ENCODE results near the gene H2AZ2.
"Not testable (repeated sequence)": the region's sequence is repeated elsewhere in the genome, so short reads cannot be mapped to it uniquely, and the experiment has no call there.

Gene H2AZ2

GRCh38 chr7:44884621-44885393, 36.9 kb upstream of the H2AZ2 start:
- peak overlapping the region; percentile 77 to 85 for H3K9ac ChIP-seq (ENCODE audit: low read depth in 1 of 2, low read length in 2 of 2)
- peak overlapping the region; percentile 91 for H3K27ac ChIP-seq (ENCODE audit: low read depth, low read length)
- H3K36me3 ChIP-seq (ENCODE audit: control insufficient read depth in 1 of 2, insufficient read depth in 2 of 2, low read length in 2 of 2), result no peaks in the 10 kb centered on the region
- H3K4me1 ChIP-seq (ENCODE audit: control insufficient read depth in 1 of 2, insufficient read depth in 2 of 2, low read length in 2 of 2), result peaks cover 43 to 52% of the 10 kb centered on the region in 2 donors
- H3K9me3 ChIP-seq (ENCODE audit: control insufficient read depth in 1 of 2, low read length in 2 of 2), result no peaks in the 10 kb centered on the region
- H3K4me3 ChIP-seq (ENCODE audit: low read depth in 1 of 2, low read length in 2 of 2), result peak overlapping the region; percentile 79 to 89
- no peaks in the 10 kb centered on the region for H3K27me3 ChIP-seq (ENCODE audit: control insufficient read depth in 1 of 2, insufficient read depth in 2 of 2, low read length in 2 of 2)

- peak overlapping the region; percentile 79 to 89 for H3K4me3 ChIP-seq (ENCODE audit: low read depth in 1 of 2, low read length in 2 of 2)
- H3K4me1 ChIP-seq (ENCODE audit: control insufficient read depth in 1 of 2, insufficient read depth in 2 of 2, low read length in 2 of 2), result peaks cover 43 to 57% of the 10 kb centered on the region in 2 donors
- H3K27me3 ChIP-seq (ENCODE audit: control insufficient read depth in 1 of 2, insufficient read depth in 2 of 2, low read length in 2 of 2), result no peaks in the 10 kb centered on the region
- H3K36me3 ChIP-seq (ENCODE audit: control insufficient read depth in 1 of 2, insufficient read depth in 2 of 2, low read length in 2 of 2), result no peaks in the 10 kb centered on the region
- peak overlapping the region; percentile 91 for H3K27ac ChIP-seq (ENCODE audit: low read depth, low read length)
- peak overlapping the region; percentile 77 to 85 for H3K9ac ChIP-seq (ENCODE audit: low read depth in 1 of 2, low read length in 2 of 2)
- no peaks in the 10 kb centered on the region for H3K9me3 ChIP-seq (ENCODE audit: control insufficient read depth in 1 of 2, low read length in 2 of 2)
Measured at GRCh38 chr7:44883961-44884620, 36.2 kb upstream of the H2AZ2 start.

GRCh38 chr7:44882899-44883298, 35.0 kb upstream of the H2AZ2 start:
- Histone ChIP-seq H3K9ac (ENCODE audit: low read depth in 1 of 2, low read length in 2 of 2) (no peak overlapping the region), H3K27ac (ENCODE audit: low read depth, low read length) (no peak overlapping the region), H3K36me3 (ENCODE audit: control insufficient read depth in 1 of 2, insufficient read depth in 2 of 2, low read length in 2 of 2) (no peaks in the 10 kb centered on the region), H3K4me1 (ENCODE audit: control insufficient read depth in 1 of 2, insufficient read depth in 2 of 2, low read length in 2 of 2) (peaks cover 43 to 57% of the 10 kb centered on the region in 2 donors), H3K4me3 (ENCODE audit: low read depth in 1 of 2, low read length in 2 of 2) (peak overlapping the region; percentile 22 to 79), H3K9me3 (ENCODE audit: control insufficient read depth in 1 of 2, low read length in 2 of 2) (no peaks in the 10 kb centered on the region), H3K27me3 (ENCODE audit: control insufficient read depth in 1 of 2, insufficient read depth in 2 of 2, low read length in 2 of 2) (no peaks in the 10 kb centered on the region)

GRCh38 chr7:44881610-44882009, 33.7 kb upstream of the H2AZ2 start:
- peaks cover 43 to 57% of the 10 kb centered on the region in 2 donors for H3K4me1 ChIP-seq (ENCODE audit: control insufficient read depth in 1 of 2, insufficient read depth in 2 of 2, low read length in 2 of 2)
- peak overlapping the region in 1 of 2 donors; percentile 22 for H3K9ac ChIP-seq (ENCODE audit: low read depth in 1 of 2, low read length in 2 of 2)
- no peaks in the 10 kb centered on the region for H3K27me3 ChIP-seq (ENCODE audit: control insufficient read depth in 1 of 2, insufficient read depth in 2 of 2, low read length in 2 of 2)
- H3K27ac ChIP-seq (ENCODE audit: low read depth, low read length), result no peak overlapping the region
- peak overlapping the region; percentile 17 to 26 for H3K4me3 ChIP-seq (ENCODE audit: low read depth in 1 of 2, low read length in 2 of 2)
- no peaks in the 10 kb centered on the region for H3K9me3 ChIP-seq (ENCODE audit: control insufficient read depth in 1 of 2, low read length in 2 of 2)
- no peaks in the 10 kb centered on the region for H3K36me3 ChIP-seq (ENCODE audit: control insufficient read depth in 1 of 2, insufficient read depth in 2 of 2, low read length in 2 of 2)

- peaks cover 40 to 54% of the 10 kb centered on the region in 2 donors for H3K4me1 ChIP-seq (ENCODE audit: control insufficient read depth in 1 of 2, insufficient read depth in 2 of 2, low read length in 2 of 2)
- no peak overlapping the region for H3K9ac ChIP-seq (ENCODE audit: low read depth in 1 of 2, low read length in 2 of 2)
- H3K9me3 ChIP-seq (ENCODE audit: control insufficient read depth in 1 of 2, low read length in 2 of 2), result no peaks in the 10 kb centered on the region
- H3K27me3 ChIP-seq (ENCODE audit: control insufficient read depth in 1 of 2, insufficient read depth in 2 of 2, low read length in 2 of 2), result no peaks in the 10 kb centered on the region
- no peaks in the 10 kb centered on the region for H3K36me3 ChIP-seq (ENCODE audit: control insufficient read depth in 1 of 2, insufficient read depth in 2 of 2, low read length in 2 of 2)
- peak overlapping the region in 1 of 2 donors; percentile 23 for H3K4me3 ChIP-seq (ENCODE audit: low read depth in 1 of 2, low read length in 2 of 2)
- no peak overlapping the region for H3K27ac ChIP-seq (ENCODE audit: low read depth, low read length)
Measured at GRCh38 chr7:44881066-44881600, 33.2 kb upstream of the H2AZ2 start.

- Histone ChIP-seq H3K27ac (ENCODE audit: low read depth, low read length) (no peak overlapping the region), H3K9me3 (ENCODE audit: control insufficient read depth in 1 of 2, low read length in 2 of 2) (no peaks in the 10 kb centered on the region), H3K36me3 (ENCODE audit: control insufficient read depth in 1 of 2, insufficient read depth in 2 of 2, low read length in 2 of 2) (no peaks in the 10 kb centered on the region), H3K9ac (ENCODE audit: low read depth in 1 of 2, low read length in 2 of 2) (no peak overlapping the region), H3K4me3 (ENCODE audit: low read depth in 1 of 2, low read length in 2 of 2) (peak overlapping the region in 1 of 2 donors; percentile 23), H3K27me3 (ENCODE audit: control insufficient read depth in 1 of 2, insufficient read depth in 2 of 2, low read length in 2 of 2) (no peaks in the 10 kb centered on the region), H3K4me1 (ENCODE audit: control insufficient read depth in 1 of 2, insufficient read depth in 2 of 2, low read length in 2 of 2) (peaks cover 35 to 51% of the 10 kb centered on the region in 2 donors)
Measured at GRCh38 chr7:44880317-44881018, 32.6 kb upstream of the H2AZ2 start.

GRCh38 chr7:44876393-44876792, 28.5 kb upstream of the H2AZ2 start:
- peaks cover 9 to 20% of the 10 kb centered on the region in 2 donors for H3K4me1 ChIP-seq (ENCODE audit: control insufficient read depth in 1 of 2, insufficient read depth in 2 of 2, low read length in 2 of 2)
- H3K9ac ChIP-seq (ENCODE audit: low read depth in 1 of 2, low read length in 2 of 2), result no peak overlapping the region
- H3K27me3 ChIP-seq (ENCODE audit: control insufficient read depth in 1 of 2, insufficient read depth in 2 of 2, low read length in 2 of 2), result no peaks in the 10 kb centered on the region
- no peak overlapping the region for H3K27ac ChIP-seq (ENCODE audit: low read depth, low read length)
- no peaks in the 10 kb centered on the region for H3K9me3 ChIP-seq (ENCODE audit: control insufficient read depth in 1 of 2, low read length in 2 of 2)
- no peak overlapping the region for H3K4me3 ChIP-seq (ENCODE audit: low read depth in 1 of 2, low read length in 2 of 2)
- H3K36me3 ChIP-seq (ENCODE audit: control insufficient read depth in 1 of 2, insufficient read depth in 2 of 2, low read length in 2 of 2), result no peaks in the 10 kb centered on the region

GRCh38 chr7:44875241-44875640, 27.4 kb upstream of the H2AZ2 start:
- Histone ChIP-seq H3K27ac (ENCODE audit: low read depth, low read length) (no peak overlapping the region), H3K4me1 (ENCODE audit: control insufficient read depth in 1 of 2, insufficient read depth in 2 of 2, low read length in 2 of 2) (peaks cover under 1 to 9% of the 10 kb centered on the region in 2 donors), H3K4me3 (ENCODE audit: low read depth in 1 of 2, low read length in 2 of 2) (no peak overlapping the region)

GRCh38 chr7:44872787-44873186, 24.9 kb upstream of the H2AZ2 start:
- Histone ChIP-seq H3K4me3 (ENCODE audit: low read depth in 1 of 2, low read length in 2 of 2) (no peak overlapping the region), H3K4me1 (ENCODE audit: control insufficient read depth in 1 of 2, insufficient read depth in 2 of 2, low read length in 2 of 2) (no peaks in the 10 kb centered on the region), H3K36me3 (ENCODE audit: control insufficient read depth in 1 of 2, insufficient read depth in 2 of 2, low read length in 2 of 2) (no peaks in the 10 kb centered on the region), H3K9me3 (ENCODE audit: control insufficient read depth in 1 of 2, low read length in 2 of 2) (no peaks in the 10 kb centered on the region), H3K27ac (ENCODE audit: low read depth, low read length) (no peak overlapping the region), H3K9ac (ENCODE audit: low read depth in 1 of 2, low read length in 2 of 2) (no peak overlapping the region), H3K27me3 (ENCODE audit: control insufficient read depth in 1 of 2, insufficient read depth in 2 of 2, low read length in 2 of 2) (no peaks in the 10 kb centered on the region)

More at GRCh38 chr7:44875241-44875640, 27.4 kb upstream of the H2AZ2 start:
- Histone ChIP-seq H3K9me3 (ENCODE audit: control insufficient read depth in 1 of 2, low read length in 2 of 2) (no peaks in the 10 kb centered on the region), H3K27me3 (ENCODE audit: control insufficient read depth in 1 of 2, insufficient read depth in 2 of 2, low read length in 2 of 2) (no peaks in the 10 kb centered on the region), H3K9ac (ENCODE audit: low read depth in 1 of 2, low read length in 2 of 2) (no peak overlapping the region), H3K36me3 (ENCODE audit: control insufficient read depth in 1 of 2, insufficient read depth in 2 of 2, low read length in 2 of 2) (no peaks in the 10 kb centered on the region)

- H3K4me1 ChIP-seq (ENCODE audit: control insufficient read depth in 1 of 2, insufficient read depth in 2 of 2, low read length in 2 of 2); H3K9me3 ChIP-seq (ENCODE audit: control insufficient read depth in 1 of 2, low read length in 2 of 2); H3K4me3 ChIP-seq (ENCODE audit: low read depth in 1 of 2, low read length in 2 of 2); H3K9ac ChIP-seq (ENCODE audit: low read depth in 1 of 2, low read length in 2 of 2); H3K36me3 ChIP-seq (ENCODE audit: control insufficient read depth in 1 of 2, insufficient read depth in 2 of 2, low read length in 2 of 2); H3K27ac ChIP-seq (ENCODE audit: low read depth, low read length); H3K27me3 ChIP-seq (ENCODE audit: control insufficient read depth in 1 of 2, insufficient read depth in 2 of 2, low read length in 2 of 2): not testable (repeated sequence)
Measured at GRCh38 chr7:44871918-44872317, 24.0 kb upstream of the H2AZ2 start.

Data from duodenal mucosa (tissue), 2 donors.